HG02943 (cell line): ENCODE measurements around the gene MCAM.

Experiments used
- ATAC-seq: cut with Tn5 transposase; IDR thresholded peaks from one replicate; pipeline ENCODE4 v1.9.1; 2021; ENCODE audit warnings: mild to moderate bottlenecking, low read depth, moderate library complexity; ENCODE audit not compliant: unreplicated experiment

The MCAM gene

DNA sequence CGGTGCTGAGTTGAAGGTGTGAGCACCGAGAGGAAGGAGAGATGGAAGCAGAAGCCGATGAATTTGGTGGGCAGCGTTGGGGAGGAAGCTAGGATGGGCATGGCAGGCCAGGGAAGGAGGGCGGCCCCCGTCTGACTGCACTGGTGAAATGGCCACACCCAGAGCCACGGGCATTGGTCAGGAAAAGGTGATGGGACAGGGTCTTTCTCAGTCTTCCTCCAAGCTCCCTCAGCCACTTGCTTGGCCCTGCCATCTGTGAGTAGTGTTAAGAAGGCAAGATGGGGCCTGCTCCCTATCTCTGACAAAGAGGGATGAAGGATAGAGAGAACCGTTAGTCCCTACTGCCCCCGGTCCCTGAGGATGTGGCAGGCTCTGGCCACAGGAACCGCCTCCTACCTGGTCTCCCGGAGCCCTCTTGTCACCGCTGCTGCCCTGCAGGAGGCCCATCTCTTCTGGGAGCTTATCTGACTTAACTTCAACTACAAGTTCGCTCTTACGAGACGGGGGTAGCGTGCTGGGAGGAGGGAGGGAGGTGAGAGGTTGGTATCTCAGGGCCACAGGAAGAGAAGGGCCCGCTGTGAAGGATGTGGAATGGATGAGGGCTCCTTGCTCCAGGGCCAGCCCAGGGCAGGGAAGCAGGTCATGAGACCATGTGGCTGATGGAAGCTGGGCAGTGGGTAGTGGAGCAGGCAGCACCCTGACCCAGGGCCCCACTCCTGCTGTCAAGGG lies 6.8 kb downstream of the MCAM start:
- no peak for ATAC-seq

DNA sequence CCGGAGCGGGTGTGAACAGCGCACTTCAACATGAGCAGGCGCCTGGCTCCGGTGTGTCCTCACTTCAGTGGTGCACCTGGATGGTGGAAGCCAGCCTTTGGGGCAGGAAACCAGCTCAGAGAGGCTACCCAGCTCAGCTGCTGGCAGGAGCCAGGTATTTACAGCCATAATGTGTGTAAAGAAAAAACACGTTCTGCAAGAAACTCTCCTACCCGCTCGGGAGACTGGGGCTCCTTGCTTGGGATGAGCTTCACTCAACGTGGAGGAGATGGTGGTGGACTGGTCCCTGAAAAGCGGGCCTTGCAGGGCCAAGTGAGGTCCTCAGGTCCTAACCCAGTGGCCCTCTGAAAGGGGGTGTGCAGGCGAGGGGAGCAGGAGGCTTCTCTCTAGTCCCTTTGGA lies 7.5 kb downstream of the MCAM start:
- ATAC-seq, result no peak

DNA sequence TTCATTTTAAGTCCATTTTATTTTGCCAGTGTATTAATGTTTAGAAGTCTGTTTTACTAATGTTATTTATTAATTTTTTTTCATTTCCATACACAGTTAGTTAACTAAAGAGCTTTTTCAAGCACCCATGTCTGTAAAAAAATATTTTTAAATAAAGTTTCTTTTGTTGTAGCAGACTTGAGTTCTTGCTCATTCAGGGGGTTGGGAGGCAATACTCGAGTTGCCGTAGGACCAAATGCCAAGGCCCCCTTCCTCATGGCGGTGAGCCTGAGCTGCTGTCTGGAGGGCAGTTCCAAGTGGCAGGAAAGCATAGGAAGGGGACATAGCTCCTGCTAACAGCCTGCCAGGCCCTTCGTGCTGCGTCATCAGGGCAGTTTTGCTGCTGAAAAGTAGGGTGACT lies 9.0 kb downstream of the MCAM start:
- no peak for ATAC-seq

DNA sequence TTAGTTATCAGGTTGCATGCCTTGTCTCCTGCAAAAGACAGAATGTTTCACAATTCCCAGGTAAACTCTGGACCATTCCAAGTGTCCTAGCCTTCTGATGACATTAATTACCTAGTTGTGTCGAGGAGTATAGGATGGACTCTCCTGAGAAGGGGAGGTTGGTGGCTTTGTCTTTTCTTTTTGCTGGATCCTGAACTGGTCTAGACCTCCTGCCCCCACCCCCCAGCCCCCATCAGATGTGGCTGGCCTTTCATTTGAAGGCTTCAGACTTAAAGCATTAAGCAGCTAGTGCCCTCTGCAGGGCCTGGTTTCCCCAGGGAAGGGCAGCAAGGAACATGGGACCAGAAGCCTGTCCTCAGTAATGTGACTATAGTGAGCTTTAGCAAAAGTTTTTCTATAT lies 9.7 kb downstream of the MCAM start:
- ATAC-seq, result no peak

DNA sequence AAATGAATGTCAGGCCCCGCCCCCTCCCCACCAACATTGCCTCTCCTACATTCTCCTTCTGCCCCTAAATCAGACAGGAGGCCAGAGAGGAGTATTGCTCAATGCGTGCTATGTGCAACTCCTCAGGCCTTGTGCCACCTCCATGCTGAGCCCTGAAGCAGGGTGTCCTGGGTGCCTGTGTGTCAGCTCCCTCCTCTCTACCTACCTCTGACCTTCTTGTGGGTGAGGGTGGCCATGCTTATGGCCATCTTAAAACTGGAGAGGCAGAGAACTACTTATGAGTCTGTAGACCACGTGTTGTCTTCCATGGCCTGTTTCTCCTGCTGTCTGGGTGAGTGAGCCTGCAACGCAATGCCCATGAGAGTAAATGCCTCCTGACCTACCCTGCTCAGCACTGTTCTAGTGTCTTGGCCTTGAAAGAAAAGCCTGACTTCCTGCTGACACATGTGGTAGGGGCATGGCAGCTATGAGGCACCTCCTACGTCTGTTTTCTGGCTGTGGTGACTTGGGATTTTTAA lies 10.5 kb downstream of the MCAM start:
- no peak for ATAC-seq

DNA sequence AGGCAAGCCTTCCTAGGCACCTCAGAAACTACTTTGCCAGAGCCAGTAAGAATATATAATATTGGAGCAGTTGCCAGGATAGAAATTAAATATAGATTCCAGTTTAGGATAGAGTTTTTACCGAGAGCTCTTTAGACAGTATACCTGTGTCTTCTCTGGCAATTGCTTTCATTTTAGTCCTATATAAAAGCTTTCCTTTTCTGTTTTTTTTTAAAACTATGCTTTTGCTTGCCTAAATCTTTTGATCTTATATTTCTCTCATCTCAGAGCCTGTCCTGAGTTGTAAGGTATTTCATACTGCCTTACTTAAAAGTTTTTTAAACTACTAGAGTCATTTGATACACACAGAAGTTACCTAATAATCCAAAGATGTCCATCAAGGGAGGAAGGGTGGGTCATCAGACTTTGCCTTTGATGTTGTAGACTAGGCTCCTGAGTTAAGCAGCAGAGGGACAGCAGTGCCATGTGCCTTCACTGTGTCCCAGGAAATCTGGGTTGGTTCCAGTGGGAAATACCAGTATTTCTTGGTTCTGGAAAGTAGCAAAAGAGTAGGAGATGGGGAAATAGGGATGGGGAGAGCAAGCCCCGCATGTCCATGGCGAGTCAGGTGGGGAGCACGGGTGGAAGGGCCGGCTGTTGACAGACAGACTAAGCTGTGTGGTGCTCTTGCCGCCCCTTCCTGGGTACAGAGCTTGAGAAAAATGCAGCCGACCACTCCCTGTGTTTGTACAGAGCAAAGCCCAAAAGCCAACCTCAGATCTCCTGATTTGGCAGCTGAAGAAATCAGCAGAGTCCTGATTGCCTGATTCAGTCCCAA lies 11.2 kb downstream of the MCAM start:
- no peak for ATAC-seq

DNA sequence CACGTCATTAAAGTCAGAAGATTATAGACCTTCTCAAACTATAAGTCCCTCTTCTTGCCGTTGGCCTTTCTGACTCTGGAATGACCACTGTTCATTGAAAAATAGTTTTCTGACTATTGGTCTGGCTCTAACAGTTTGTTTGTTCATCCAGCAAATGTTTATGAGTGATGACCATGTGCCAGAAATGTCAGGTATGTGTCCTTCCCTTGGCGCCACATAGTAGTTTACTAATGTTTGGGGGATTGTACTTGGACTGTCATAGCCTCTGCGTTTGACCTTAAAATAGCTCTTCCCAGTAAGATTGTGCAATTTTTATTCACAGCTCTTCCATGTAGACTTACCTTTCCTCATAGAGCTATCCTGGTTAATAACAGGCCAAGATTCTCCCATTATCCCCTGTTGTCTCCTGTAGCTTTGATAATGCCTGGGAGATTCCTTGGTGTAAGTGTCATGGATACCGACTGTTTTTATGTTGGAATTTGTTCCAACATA lies 13.7 kb downstream of the MCAM start:
- ATAC-seq, result no peak

DNA sequence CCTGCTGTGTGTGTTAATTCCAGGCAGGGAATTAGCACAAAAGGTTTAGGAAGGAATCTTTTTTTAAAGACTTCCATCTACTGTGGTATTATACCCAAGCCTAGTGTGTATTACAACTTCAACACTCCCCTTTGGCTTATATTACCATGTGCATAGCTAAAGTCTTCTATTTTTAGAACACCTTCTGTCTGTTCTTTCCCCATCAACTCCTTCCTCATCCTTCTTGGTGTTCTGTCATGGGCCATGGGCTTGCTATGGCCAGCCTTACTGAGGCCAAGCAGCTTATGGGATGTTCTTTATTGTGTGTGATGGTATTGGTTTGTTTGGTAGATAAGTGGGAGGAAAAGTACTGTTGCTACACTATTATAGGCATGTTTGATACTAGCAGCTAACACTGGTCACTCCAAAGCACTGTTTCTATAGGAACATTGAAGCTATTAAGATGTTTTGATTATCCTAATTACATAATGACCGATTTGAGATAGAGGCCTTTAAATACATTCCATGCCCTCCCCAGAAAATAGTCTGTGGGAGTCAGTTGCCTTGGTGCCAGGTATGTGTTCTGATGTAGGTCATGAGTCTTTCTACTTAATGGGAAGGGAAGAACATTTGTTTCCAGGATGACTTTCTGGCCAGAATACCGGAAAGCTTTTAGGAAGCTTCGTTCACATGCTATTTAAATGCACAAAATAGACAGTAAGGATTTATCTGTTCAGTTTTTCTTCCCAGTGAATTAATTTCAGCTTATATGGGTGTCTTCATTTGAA lies 16.5 kb downstream of the MCAM start:
- no peak for ATAC-seq

DNA sequence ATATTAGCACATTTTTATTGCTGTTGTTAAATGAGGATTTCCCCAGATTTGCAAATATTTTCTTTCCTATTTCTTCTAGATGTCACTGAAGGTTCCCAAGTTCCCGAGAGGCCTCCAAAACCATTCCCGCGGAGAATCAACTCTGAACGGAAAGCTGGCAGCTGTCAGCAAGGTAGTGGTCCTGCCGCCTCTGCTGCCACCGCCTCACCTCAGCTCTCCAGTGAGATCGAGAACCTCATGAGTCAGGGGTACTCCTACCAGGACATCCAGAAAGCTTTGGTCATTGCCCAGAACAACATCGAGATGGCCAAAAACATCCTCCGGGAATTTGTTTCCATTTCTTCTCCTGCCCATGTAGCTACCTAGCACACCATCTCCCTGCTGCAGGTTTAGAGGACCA lies 17.5 kb downstream of the MCAM start:
- ATAC-seq, result no peak

DNA sequence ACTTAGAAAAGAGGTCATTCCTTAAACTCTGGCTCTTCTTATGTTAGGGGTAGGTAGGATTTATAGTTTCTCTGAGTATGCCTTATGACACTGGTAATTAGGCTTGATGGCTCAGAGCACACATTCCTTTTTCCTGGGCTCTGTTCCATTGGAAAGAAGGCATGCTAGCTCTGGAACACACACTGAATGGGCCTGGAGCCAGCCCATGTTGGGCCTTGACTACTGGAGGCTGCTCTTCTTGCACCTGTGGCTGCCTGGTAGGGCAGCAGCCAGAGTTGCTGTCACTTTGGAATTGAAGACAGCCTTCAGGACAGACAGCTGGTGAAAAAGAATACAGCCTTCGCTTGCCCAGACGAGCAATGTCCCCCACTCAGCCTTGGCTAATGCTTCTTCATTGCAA lies 18.2 kb downstream of the MCAM start:
- no peak for ATAC-seq

DNA sequence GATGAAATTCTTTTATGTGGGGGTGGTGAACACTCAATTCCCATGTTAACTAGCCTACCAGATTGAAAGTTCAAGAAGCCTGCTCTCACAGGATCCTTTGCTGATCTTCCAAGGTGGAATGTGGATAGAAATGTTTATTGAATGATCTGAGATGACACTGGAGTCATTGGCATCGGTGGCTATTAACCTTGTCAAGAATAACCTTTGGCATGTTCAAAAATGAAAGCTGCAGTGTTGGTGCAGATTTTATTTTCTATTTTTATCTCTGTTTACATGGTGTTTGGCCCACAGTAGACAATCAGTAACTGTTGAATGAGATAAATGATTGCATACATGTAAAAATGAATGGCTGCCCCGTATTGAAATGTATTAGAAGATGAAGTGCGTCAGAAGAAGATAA lies 19.0 kb downstream of the MCAM start:
- no peak for ATAC-seq

DNA sequence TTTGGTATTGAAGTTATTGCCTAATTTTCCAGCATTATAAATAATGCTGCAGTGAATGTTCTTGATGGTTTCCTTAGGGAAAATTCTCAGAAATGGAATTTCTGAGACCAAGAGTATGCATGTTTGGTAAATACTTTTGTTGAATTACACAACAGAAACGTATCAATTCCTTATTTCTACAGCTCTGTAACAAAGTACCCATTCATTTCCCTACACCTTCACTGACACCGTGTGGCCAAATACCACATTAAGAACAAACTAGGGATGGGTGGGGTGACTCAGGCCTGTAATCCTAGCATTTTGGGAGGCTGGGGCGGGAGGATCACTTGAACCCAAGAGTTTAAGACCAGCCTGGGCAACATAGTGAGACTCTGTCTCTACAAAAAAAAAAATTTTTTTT lies 21.8 kb downstream of the MCAM start:
- ATAC-seq, result no peak

DNA sequence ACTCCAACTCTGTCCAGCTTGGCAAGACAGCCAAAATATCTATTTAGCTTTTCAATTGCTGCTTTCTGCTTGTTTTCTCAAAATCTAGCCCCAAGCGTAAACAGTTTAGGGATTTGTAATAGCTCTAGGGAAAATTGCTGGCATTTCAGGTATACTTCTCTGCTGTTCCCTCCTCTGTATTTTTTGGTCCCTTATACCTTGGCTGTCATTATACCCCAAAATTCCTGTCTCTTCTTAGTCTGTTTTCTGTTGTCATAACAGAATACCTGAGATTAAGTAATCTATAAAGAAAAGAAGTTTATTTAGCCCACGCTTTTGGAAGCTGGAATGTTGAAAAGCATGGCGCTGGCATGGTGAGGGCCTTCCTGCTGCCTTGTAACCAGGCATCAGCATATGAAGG lies 23.5 kb downstream of the MCAM start:
- no peak for ATAC-seq

DNA sequence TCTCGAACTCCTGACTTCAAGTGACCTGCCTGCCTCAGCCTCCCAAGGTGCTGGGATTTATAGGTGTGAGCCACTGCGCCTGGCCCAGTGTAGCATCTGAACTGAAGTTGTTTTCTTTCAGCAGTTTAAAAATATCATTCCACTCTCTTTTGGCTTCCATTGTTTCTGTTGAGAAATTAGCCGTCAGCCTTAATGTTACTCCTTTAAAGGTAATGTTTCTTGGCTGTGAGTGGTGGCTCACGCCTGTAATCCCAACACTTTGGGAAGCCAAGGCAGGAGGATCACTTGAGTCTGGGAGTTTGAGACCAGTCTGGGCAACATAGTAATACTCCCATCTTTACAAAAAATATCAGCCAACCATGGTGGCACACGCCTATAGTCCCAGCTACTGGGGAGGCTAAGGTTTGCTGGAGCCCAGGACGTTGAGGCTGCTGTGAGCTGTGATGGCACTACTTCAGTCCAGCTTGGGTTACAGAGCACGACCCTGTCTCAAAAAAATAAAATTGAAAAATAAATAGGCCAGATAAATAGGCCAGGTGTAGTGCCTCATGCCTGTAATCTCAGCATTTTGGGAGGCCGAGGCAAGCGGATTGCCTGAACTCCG lies 25.9 kb downstream of the MCAM start:
- ATAC-seq, result no peak

DNA sequence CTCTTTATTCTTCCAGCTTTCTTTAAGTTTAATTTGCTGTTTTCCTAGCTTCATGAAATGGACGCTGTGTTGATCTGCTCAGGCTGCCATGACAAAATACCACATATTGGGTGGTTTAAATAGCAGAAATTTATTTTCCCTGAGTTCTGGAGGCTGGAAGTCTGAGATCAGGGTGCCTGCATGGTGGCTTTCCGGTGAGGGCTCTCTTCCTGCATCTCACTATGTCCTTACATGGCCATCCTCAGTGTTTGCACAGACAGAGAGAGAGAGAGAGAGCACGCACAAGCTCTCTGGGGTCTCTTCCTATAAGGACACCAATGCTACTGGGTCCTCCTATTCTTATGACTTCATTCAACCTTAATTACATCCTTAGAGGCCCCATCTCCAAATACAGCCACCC lies 28.7 kb downstream of the MCAM start:
- no peak for ATAC-seq

DNA sequence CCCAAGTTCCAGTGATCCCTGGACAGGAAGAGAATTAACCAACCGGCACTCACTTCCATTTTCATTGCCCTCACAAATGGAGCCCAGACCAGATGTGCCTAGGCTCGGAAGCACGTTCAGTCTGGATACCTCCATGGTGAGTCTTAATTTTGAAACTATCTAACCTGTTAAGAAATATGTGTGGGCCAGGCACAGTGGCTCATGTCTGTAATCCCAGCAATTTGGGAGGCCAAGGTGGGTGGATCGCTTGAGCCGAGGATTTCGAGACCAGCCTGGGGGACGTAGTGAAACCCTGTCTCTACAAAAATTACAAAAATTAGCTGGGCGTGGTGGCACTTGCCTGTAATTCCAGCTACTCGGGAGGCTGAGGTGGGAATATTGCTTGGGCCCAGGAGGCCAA lies 31.5 kb downstream of the MCAM start:
- ATAC-seq, result no peak

DNA sequence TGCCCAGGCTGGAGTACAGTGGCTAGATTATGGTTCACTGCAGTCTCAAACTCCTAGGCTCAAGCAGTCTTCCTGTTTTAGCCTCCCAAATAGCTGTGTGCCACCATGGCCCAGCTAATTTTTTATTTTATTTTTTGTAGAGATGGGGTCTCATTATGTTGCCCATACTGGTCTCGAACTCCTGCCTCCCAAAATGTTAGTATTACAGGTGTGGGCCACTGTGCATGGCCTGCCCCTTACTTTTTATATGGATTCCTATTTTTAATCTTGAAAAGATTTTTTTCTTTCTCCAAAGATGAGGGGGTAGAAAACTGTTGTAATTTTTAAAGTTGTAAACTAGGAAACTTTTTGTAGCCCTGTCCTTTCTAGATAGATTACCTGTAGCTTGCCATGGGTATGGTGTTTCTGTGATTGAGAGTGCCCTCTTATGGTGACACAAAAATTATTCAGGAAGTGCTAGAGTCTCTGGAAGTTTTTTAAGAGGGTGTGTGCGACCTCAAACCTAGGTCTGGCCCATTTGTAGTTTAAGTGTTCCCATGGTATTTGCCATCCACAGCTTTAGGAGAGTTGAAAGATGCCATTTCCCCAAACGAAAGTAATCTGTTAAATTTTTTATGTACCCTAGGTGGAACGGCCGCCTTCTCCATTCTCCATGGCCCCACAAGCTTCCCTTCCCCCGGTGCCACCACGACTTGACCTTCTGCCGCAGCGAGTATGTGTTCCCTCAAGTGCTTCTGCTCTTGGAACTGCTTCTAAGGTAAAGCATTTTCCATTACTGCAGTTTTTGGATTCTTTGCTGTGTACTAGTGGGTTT lies 32.4 kb downstream of the MCAM start:
- no peak for ATAC-seq

DNA sequence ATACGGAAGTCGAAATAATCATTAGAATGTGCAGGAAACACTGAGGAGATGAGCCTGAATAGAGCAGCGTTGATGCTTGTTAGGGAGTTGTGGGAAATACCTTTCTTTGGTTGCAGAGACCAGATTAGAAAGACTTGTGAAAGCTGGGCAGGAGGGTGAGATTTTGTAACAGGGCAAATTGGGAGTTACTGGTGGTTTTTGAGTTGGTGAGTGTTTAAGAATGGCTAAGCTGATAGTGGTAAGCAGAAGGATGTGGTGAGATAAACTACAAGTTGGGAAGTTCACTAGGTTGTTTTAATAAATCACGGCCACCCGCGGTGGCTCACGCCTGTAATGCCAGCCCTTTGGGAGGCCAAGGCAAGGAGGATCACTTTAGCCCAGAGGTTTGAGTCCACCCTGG lies 34.4 kb downstream of the MCAM start:
- ATAC-seq, result no peak

DNA sequence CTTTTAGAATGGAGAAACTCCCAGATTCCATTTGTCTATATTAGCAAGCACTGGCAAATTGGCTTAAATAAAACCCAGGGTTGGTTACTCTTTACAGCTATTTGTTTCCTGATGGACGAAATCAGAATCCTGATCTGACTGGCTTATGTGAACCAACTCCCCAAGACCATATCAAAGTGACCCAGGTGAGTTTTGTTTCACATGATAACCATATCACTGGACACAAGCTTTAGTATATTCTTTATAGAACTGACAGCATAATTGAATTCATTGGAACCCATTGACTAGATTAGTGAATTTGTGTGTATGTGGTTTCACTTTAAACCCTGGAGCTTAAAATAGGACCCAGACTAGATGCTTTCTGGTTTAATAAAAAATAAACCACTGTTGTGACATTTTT lies 39.3 kb downstream of the MCAM start:
- no peak for ATAC-seq

DNA sequence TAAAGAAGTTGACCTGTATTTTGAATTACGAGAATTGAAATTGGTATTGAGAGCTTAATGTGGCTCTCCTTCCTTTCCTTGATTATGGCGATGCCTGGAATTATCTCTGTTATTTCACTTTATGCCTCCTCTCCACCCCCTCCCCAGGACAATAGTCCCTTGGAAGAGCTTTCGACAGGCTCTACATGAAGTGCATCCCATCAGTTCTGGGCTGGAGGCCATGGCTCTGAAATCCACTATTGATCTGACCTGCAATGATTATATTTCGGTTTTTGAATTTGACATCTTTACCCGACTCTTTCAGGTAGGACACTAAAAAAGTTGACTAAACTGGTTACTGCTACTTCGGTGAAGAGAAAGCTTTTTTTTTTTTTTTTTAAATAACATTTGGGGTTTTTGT lies 43.2 kb downstream of the MCAM start:
- no peak for ATAC-seq
